Mucosa of stomach (tissue), 1 donor: Measurements from ENCODE around the gene CDH4.
"Not testable (repeated sequence)": the region's sequence is repeated elsewhere in the genome, so short reads cannot be mapped to it uniquely, and the experiment has no call there.

Experiments used
- H3K27me3 ChIP-seq: one replicate; pipeline ENCODE4 v1.7.0; 2013; ENCODE audit warnings: mild to moderate bottlenecking, low read length; ENCODE audit not compliant: control insufficient read depth, insufficient read depth
- H3K36me3 ChIP-seq: one replicate; pipeline ENCODE4 v1.7.0; 2013; ENCODE audit warnings: low read length; ENCODE audit not compliant: control insufficient read depth, insufficient read depth
- H3K4me1 ChIP-seq: one replicate; pipeline ENCODE4 v1.7.0; 2013; ENCODE audit warnings: mild to moderate bottlenecking, low read length; ENCODE audit not compliant: control insufficient read depth, insufficient read depth
- H3K4me3 ChIP-seq: one replicate; pipeline ENCODE4 v1.7.0; 2013; ENCODE audit warnings: low read length
- H3K9ac ChIP-seq: one replicate; pipeline ENCODE4 v1.7.0; 2013; ENCODE audit warnings: mild to moderate bottlenecking, low read length, moderate library complexity
- H3K9me3 ChIP-seq: one replicate; pipeline ENCODE4 v1.7.0; 2013; ENCODE audit warnings: mild to moderate bottlenecking, low read length, moderate library complexity; ENCODE audit not compliant: control insufficient read depth
- donor health status: Pancreatic carcinoma.

Gene CDH4

DNA sequence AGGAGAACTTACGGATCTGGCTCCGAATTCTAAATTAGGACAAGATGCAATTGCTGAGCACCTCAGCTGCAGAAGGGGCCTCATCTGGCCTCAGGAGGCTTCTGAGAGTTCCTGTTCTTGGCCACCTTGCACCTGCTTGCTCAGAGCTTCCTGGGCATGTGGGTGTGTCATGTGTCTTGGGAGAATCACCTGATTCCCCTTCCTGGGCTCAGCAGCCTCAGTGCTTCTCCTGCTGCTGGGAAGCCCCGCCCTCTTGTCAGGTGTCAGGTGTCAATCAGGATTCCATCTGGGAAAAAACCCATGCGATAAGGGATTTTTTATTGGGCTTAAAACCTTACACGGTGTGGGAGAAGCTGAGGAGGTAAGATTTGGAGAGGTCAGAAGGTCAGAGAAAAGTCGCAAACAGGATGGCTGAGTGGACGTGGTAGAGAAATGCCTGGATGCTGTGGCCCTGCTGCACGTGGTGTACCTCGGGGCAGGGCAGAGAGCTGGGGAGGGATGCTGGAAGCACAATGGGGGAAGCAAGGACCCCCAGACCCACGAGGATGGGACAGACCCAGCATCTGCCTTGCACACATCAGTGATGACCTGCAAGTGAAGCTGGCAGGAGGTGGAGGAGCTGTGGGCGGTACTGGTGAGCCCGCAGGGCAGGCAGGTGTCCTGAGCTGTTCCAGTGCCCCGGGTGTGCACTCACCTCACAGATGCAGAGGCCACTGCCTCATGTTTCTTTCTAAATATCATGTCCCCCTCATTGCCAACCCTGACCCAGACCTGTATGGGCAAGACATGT lies 170.8 kb downstream of the CDH4 start:
- no peaks in the 10 kb centered on the region for H3K27me3 ChIP-seq
- H3K9me3 ChIP-seq, result no peaks in the 10 kb centered on the region
- H3K4me3 ChIP-seq, result no peak overlapping the region
- no peaks in the 10 kb centered on the region for H3K36me3 ChIP-seq
- H3K9ac ChIP-seq, result no peak overlapping the region
- H3K4me1 ChIP-seq, result no peaks in the 10 kb centered on the region

DNA sequence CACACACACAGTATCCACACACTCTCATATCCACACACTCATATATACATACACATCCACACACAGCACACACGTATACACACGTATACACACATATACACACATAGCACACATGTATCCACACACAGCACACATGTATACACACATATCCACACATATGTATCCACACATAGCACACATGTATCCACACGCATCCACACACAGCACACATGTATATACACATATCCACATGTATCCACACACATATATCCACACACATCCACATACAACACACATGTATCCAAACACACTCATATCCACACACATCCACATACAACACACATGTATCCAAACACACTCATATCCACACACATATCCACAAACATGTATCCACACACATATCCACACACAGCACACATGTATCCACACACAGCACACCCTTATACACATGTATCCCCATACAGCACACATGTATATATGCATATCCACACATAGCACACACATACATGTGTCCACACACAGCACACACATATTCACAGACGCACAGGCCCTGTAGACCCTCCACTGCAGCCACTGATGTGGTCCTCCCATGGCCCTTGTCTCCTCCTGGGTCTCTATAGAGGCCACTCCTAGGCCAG lies 172.1 kb downstream of the CDH4 start:
- H3K9me3 ChIP-seq, result no peaks in the 10 kb centered on the region
- no peak overlapping the region for H3K4me3 ChIP-seq
- no peaks in the 10 kb centered on the region for H3K27me3 ChIP-seq
- H3K9ac ChIP-seq, result no peak overlapping the region
- no peaks in the 10 kb centered on the region for H3K4me1 ChIP-seq
- no peaks in the 10 kb centered on the region for H3K36me3 ChIP-seq

DNA sequence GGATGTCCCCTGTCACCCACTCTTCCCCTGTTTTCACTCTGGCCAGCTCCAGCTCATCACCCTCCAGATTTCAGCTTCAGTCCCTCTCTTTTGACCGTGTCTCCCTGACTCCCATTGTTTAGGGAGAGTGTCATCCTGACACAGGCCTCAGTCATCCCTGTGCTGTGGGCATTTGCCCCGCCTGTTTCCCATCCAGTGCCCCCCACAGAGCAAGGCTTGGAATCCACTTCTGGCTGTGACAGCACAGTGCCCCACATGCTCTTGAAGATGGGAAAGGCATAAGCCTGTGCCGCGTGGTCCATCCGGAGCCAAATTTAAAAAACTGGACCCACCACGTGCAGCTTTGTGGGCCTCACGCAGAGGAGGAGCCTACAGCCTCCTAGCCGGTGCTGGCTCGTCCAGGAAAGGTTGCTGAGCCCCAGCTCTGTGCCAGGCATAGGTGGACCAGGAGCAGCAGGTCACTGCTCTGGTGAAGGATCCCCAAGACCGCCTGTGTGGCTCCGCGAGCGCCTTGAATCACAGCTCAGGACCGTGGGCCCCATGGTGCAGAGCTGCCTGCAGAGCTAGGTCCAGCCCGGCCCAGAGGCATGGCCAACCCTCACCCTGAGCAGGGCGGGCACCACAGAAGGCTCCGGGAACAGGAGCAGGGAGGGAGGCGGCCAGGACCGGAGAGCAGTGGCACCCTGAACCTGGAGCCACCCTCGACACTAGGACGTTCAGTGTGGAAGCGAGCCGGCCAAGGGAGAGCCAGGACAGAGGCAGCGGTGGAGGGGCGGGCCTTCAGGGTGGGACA lies 172.8 kb downstream of the CDH4 start:
- Histone ChIP-seq H3K4me3 (no peak overlapping the region), H3K27me3 (no peaks in the 10 kb centered on the region), H3K36me3 (no peaks in the 10 kb centered on the region), H3K9ac (no peak overlapping the region), H3K4me1 (no peaks in the 10 kb centered on the region), H3K9me3 (no peaks in the 10 kb centered on the region)

- H3K4me1 ChIP-seq, H3K4me3 ChIP-seq, H3K9me3 ChIP-seq, H3K36me3 ChIP-seq, H3K27me3 ChIP-seq, H3K9ac ChIP-seq: not testable (repeated sequence)
These were observed 173.5 kb downstream of the CDH4 start for GRCh38 chr20:61425541-61425991.

DNA sequence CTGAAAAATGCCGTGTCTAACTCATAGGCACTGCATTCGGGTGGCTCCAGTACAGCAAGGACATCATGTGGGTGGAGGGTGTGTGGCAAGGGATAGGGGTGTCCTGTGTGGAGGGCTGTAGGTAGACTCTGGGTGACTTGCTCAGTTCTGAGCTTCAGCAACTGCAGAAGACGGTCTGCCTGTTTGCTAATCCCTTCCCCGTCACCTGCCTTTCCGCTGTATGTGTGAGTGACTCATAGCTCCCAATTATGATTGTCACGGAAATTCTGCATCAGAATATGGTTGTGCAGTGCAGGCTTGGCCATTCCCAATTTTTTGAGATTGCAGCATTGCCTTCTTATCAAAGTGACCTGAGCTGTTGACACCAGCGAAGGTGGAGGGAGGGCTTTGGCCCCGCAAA lies 174.3 kb downstream of the CDH4 start:
- Histone ChIP-seq H3K4me1 (no peaks in the 10 kb centered on the region), H3K4me3 (no peak overlapping the region), H3K9ac (no peak overlapping the region), H3K36me3 (no peaks in the 10 kb centered on the region), H3K9me3 (no peaks in the 10 kb centered on the region), H3K27me3 (no peaks in the 10 kb centered on the region)

DNA sequence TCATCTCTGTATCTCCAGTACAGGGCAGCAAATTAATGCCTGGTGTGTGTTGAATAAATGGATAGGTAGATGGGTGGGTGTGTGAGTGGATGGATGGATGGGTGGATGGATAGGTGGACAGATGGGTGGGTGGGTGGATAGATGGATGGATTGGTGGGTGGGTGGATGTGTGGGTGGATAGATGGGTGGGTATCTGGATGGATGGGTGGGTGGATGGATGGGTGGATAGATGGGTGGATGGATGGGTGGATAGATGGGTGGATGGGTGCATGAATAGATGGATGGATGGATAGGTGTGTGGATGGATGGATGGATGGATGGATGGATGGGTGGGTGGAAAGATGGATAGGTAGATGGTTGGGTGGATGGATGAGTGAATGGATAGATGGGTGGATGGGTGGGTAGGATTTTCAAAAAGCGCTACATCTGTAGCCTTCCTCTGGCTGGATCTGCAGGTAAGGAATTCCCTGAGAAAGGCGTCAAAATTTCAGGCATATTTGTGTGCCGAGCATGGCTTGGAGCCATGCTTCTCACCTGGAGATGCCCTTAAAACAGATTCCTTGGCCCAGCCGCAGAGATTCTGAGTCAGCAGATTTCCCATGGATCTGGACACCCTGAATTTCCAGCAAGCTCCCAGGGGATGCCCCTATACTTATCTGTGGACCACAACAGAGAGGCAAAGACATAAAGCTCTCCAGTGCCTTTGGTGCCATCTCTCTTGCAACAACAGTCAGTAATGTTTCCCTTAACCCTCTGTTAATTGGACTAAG lies 177.6 kb downstream of the CDH4 start:
- Histone ChIP-seq H3K27me3 (no peaks in the 10 kb centered on the region), H3K36me3 (no peaks in the 10 kb centered on the region), H3K9me3 (no peaks in the 10 kb centered on the region), H3K4me1 (no peaks in the 10 kb centered on the region), H3K9ac (no peak overlapping the region), H3K4me3 (no peak overlapping the region)

DNA sequence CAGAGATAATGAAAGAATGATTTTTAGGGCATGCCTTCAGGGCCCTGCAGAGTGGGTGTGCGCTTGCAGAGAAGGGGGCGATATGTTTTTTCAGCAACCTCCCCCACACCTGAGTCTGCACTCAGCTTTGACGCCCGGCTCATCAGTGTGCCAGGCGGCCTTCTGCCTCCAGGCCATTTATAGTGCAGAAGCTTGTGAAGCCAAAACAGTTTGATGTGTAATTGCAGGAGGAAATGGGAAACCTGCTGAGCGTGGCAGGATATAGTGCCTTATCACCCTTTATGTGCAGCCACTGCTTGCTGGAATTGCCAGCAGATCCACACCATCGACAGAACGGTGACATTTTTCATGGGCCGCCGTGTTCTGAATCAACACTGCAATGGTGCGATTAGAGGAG lies 178.2 kb downstream of the CDH4 start:
- no peaks in the 10 kb centered on the region for H3K36me3 ChIP-seq
- H3K4me1 ChIP-seq, result no peaks in the 10 kb centered on the region
- no peak overlapping the region for H3K9ac ChIP-seq
- H3K9me3 ChIP-seq, result no peaks in the 10 kb centered on the region
- no peaks in the 10 kb centered on the region for H3K27me3 ChIP-seq
- H3K4me3 ChIP-seq, result no peak overlapping the region

GRCh38 chr20:61433176-61433575 lies 181.1 kb downstream of the CDH4 start:
- no peaks in the 10 kb centered on the region for H3K36me3 ChIP-seq
- no peak overlapping the region for H3K4me3 ChIP-seq
- no peaks in the 10 kb centered on the region for H3K4me1 ChIP-seq
- no peaks in the 10 kb centered on the region for H3K27me3 ChIP-seq
- no peak overlapping the region for H3K9ac ChIP-seq
- H3K9me3 ChIP-seq, result no peaks in the 10 kb centered on the region

GRCh38 chr20:61433816-61434215 lies 181.8 kb downstream of the CDH4 start:
- Histone ChIP-seq H3K27me3 (no peaks in the 10 kb centered on the region), H3K4me3 (no peak overlapping the region), H3K9me3 (no peaks in the 10 kb centered on the region), H3K36me3 (no peaks in the 10 kb centered on the region), H3K9ac (no peak overlapping the region), H3K4me1 (no peaks in the 10 kb centered on the region)

DNA sequence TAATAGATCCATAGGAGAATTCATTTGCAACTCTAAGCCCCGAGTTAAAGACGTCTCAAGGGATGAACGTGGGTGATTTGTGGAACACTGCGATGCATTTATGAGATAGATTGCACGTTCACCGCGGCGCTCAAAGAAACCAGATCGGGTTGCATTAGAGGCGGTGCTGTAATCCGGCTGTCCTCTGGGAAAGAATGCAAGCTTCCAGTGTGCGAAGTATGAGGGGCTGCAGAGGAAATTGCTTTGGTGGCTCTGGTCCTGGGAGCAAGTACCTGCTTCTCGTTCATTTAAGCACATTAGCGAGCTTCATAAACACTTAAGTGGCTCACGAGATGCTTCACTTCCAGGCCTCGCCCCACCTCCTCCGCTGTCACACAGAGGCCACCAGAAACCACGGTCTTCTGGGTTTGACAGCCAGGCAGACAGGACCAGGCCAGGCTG lies 182.3 kb downstream of the CDH4 start:
- Histone ChIP-seq H3K27me3 (no peaks in the 10 kb centered on the region), H3K4me1 (no peaks in the 10 kb centered on the region), H3K36me3 (no peaks in the 10 kb centered on the region), H3K9me3 (no peaks in the 10 kb centered on the region), H3K9ac (no peak overlapping the region), H3K4me3 (no peak overlapping the region)

GRCh38 chr20:61435184-61435822 lies 183.2 kb downstream of the CDH4 start:
- H3K27me3 ChIP-seq, result no peaks in the 10 kb centered on the region
- H3K36me3 ChIP-seq, result no peaks in the 10 kb centered on the region
- no peak overlapping the region for H3K4me3 ChIP-seq
- no peaks in the 10 kb centered on the region for H3K4me1 ChIP-seq
- no peaks in the 10 kb centered on the region for H3K9me3 ChIP-seq
- no peak overlapping the region for H3K9ac ChIP-seq
